GM18508 (cell line): ENCODE results near the gene CHCHD2.
"Not testable (repeated sequence)": the region's sequence is repeated elsewhere in the genome, so short reads cannot be mapped to it uniquely, and the experiment has no call there.

ENCODE experiments used
- ATAC-seq: cut with Tn5 transposase; IDR thresholded peaks from one replicate; pipeline ENCODE4 v1.9.1; 2021; ENCODE audit warnings: moderate number of reproducible peaks; ENCODE audit not compliant: insufficient read depth, unreplicated experiment

The CHCHD2 gene

GRCh38 chr7:56086761-56087160 is 19.5 kb downstream of the CHCHD2 start:
- no peak for ATAC-seq

DNA sequence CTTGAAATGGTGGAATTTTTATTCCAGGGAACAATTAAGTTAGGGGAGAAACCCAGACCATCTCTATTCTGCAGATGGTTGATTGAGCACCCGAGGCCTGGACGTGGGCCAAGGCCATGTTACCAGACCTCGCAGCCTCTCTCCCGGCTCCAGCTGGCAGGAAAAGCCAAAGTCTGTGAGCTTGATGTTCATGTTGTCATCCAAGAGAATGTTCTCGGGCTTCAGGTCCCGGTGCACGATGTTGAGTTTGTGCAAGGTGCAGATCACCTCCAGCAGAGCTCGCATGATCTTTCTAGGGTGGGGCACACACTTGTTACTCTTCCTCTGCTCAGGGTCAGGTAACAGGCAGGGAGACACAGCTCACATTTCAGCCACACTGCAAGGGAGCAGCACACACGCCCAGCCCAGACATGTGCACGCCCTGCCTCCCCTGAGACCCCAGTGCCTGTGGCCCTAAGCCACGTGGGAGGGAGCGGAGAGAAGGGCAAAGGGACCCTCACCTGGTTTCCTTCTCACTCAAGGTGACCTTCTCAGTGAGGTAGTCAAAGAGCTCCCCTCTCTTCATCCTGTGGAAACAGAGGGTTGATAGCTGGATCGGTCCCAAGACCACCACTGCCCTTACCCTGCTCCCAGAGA is 23.0 kb downstream of the CHCHD2 start:
- no peak for ATAC-seq

GRCh38 chr7:56081626-56082340 is 24.5 kb downstream of the CHCHD2 start:
- ATAC-seq = no peak

DNA sequence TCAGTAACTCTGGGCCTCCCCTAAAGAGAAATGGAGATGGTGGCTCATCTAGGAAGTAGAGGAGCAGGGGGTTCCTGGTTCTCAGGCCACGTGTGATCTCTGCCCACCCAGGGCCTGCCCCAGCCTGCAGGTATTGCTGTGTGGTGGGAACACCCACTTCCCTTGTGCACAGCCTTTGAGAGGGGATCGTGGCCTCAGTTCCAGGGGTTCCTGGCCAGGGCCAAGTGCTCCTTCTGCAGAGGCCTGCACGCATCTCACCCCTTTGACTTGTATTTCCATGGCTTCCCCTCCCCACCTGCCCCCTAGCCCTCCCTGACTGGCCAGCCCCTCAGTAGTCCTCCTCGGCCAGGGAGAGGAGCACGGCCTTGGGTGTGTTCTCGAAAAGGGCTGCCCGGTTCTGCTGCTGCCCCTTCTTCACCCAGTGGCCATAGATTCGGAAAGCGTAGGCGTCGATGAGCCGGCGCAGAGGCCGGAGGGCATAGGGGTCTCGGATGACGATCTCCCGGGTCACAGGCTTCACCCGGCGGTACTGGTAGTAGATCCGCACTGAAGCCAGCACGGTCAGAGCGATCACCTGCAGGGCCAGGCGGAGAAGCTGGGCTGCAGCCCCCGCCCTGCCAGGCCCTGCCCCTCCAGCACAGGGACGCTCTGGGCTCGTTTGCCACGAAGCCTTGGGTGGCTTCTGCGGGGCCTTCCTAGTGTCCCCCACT is 25.4 kb downstream of the CHCHD2 start:
- ATAC-seq = not testable (repeated sequence)

GRCh38 chr7:56079450-56080185 is 26.7 kb downstream of the CHCHD2 start:
- no peak for ATAC-seq

GRCh38 chr7:56078196-56078595 is 28.1 kb downstream of the CHCHD2 start:
- no peak for ATAC-seq

DNA sequence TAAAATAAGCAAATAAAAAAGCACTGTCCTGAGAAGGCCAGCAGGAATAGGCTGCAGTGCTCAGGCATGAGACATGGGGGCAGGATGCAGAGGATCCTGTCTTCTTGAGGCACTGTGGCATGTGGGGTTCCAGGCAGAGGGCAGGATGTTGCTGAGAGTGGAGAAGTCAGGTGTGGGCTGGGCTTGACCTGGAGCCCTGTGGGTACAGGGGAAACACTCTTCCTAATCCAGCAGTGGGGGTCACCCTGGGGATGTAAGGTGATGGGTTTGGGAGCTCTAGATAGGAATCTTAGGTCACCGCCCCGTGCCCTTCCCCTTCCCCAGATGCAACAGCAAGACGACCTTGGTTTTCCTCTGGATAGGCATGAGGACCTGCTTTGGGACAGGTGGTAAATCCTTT is 28.6 kb downstream of the CHCHD2 start:
- no peak for ATAC-seq

DNA sequence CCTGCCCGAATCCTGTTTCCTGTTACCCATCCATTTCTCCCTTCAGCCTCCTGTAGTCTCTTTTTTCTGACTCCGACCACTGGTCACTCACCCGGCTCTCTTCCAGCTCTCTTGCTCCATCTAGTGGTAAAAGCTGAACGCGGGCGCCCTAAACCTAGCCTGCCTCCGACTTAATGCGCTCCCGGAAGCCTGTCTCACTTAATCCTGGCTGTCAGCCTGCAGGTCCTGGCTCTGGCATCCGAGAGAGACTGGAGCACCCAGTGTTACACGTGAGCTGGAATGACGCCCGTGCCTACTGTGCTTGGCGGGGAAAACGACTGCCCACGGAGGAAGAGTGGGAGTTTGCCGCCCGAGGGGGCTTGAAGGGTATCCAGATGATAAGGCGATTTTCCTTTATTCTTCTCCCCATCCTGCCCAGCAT is 31.9 kb downstream of the CHCHD2 start:
- peak; percentile 71 for ATAC-seq

GRCh38 chr7:56066376-56066775 is 39.9 kb downstream of the CHCHD2 start:
- not testable (repeated sequence) for ATAC-seq

DNA sequence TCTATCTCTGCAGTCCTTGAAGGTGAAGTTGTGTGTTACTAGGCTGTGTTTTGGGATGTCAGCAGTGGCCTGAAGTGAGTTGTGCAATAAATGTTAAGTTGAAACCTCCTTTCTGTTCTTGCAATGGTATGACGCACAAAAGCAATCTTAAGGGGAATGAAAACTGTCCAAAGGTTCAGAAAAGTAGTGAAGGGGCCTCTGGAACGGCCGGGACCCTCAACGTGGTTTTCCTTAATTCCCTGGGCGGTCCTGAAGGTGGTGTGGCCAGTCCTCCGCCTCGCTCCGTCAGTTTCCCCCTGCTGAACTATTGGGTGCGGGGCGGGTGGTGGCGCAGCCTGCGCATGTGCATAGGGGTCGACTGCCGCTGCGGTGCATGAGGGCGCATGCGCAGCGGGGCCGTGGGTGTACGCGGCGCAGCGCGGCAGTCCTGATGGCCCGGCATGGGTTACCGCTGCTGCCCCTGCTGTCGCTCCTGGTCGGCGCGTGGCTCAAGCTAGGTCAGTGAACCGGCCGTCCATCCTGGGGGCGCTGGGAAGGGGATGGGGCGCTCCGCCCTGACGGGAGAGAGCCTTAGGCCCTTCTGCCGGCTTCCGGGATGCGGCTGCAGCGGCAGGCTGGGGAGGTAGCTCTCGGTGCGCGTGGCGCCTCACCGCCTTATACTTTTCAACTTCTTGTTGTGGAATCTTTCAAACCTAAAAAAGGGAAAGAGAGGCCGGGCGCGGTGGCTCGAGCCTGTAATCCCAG is 42.2 kb downstream of the CHCHD2 start, which contains the start of gene SUMF2:
Gene SUMF2, plus strand, starts transcription at position 405 of the 744 bp plus-strand sequence. Its CDS starts 26 bp downstream, at position 431.
- ATAC-seq = peak; percentile 73

GRCh38 chr7:56063500-56063881 is 42.8 kb downstream of the CHCHD2 start:
- ATAC-seq = no peak

DNA sequence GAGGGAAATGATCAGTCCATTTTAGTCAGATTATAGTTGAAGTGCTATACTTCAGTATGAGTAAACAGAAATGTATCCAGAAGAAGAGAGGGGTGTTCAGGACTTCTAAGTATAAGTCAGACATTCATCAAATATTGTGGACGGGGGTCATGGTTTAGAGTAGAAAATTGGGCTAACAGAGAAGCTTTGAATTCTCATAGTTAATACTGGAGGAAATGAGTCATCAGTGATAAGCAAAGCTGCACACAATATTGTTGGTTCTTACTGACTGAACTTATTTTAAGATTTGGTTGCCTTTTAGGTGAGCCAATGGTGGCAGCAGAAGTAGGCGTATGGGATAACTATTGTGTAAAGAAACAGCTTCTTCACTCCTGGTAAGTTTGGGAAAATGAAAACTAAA is 43.9 kb downstream of the CHCHD2 start:
- ATAC-seq = no peak

DNA sequence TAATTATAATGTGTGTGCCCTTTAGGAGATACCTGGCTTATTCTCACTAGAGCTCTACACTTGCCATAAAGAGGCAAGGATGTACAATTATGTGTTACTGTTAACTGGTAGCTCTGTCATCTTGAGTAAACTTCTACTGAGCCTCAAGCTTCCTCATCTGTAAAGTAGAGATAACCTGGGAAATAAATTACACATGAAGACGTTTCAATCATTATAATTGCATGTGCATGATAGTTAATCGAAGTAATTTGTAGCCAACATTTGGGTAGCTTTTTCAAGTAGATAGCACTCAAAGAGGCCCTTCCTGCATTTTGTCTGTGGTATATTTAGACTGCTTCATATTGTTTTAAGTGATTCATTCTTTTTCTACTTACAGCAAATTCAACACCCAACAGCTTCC is 52.3 kb downstream of the CHCHD2 start:
- no peak for ATAC-seq

- ATAC-seq = no peak
Measured at GRCh38 chr7:56053379-56053778, 52.9 kb downstream of the CHCHD2 start.
